HG03354 (cell line): ENCODE measurements around the gene DGKE.

Source experiments
- ATAC-seq: cut with Tn5 transposase; IDR thresholded peaks from one replicate; pipeline ENCODE4 v1.9.1; 2021; ENCODE audit warnings: mild to moderate bottlenecking; ENCODE audit not compliant: unreplicated experiment, poor library complexity, severe bottlenecking

Gene DGKE

DNA sequence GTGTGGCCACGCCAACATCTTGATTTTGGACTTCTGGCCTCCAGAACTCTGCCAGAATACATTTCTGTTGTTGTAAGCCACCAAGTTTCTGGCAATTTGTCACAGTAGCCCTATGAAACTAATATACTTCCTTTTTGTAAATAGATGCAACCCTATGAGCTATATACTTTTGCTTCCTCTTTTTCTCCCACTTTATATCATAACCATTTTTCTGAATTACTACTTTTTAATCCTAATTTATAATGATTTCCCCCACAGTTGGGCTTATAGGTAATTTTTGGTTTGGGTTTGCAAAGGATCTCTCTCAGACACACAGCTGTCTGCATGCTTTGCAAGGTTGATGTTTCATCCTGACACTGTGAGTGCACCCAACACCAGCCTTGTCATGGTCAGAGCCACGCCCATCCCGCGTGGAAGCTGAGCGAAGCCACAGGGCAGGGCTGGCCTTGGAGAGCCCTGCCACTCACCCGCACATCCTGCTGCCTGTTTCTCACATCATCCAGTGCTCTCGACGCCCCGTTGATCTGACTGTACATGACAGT lies 74.1 kb downstream of the DGKE start:
- ATAC-seq = peak; percentile 93

GRCh38 chr17:56909742-56910508 lies 76.0 kb downstream of the DGKE start:
- no peak for ATAC-seq

DNA sequence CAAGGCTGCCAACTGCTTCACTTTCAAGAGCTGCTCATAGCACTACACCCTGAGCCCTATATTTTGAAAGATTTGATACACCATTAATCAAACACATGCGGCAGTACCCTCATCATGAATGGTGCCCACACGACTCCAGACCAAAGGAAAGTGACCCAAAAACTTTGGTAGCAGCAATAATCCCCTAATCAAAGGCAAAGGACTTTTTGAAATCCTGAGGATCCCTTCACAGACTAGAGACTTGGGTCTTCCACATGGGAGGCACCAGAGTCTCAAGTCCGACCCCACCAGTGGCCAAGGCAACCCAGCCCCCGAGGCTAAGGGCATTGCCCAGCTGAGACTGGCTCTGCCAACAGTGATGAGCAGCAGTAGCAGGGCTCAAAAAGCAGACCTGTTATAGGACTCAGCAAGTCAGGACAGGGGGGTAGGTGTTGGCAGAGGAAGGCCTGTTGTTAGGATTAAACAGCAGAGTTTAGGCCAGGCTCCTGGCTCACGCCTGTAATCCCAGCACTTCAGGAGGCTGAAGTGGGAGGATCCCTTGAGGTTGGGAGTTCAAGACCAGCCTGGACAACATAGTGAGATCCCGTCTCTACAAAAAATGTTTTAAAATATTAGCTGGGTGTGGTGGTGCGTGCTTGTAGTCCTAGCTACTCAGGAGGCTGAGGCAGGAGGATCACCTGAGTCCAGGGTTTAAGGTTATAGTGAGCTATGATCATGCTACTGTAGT lies 76.7 kb downstream of the DGKE start:
- no peak for ATAC-seq

- ATAC-seq = no peak
Measured at GRCh38 chr17:56912105-56912999, 78.4 kb downstream of the DGKE start.

DNA sequence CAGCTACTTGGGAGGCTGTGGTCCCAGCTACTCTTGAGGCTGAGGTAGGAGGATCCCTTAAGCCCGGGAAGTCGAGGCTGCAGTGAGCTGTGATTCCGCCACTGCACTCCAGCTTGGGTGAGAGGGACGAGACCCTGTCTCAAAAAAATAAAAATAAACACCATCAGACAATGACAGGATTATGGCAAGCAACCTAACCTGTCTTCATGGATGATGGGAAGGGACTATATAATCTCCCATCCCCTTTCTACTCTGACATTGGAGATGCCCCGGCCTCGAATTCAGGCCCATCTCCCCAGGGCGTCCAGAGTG lies 79.0 kb downstream of the DGKE start:
- no peak for ATAC-seq

DNA sequence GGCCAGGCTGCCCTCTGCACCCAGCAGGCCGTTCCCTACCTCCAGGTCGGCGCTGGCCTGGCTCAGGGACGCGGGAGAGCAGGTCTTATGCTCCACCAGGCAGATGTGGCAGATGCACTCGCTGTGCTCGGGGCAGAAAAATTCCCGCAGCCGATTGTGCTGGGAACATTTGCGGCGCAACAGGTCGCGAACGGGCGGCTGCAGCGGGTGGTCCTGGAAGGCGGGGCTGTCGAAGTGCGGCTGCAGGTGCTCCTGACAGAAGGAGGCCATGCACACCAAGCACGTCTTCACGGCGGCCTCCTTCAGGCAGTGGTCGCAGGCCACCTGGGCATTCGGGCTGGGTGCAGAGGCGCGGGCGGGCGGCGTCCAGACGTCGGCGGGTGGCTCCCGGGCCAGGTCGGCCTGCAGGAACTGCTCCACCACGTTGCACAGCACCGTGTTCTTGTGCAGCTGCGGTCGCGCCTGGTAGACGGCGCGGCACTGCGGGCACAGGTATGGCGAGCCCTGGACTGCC lies 79.5 kb downstream of the DGKE start:
- ATAC-seq = peak; percentile 51

DNA sequence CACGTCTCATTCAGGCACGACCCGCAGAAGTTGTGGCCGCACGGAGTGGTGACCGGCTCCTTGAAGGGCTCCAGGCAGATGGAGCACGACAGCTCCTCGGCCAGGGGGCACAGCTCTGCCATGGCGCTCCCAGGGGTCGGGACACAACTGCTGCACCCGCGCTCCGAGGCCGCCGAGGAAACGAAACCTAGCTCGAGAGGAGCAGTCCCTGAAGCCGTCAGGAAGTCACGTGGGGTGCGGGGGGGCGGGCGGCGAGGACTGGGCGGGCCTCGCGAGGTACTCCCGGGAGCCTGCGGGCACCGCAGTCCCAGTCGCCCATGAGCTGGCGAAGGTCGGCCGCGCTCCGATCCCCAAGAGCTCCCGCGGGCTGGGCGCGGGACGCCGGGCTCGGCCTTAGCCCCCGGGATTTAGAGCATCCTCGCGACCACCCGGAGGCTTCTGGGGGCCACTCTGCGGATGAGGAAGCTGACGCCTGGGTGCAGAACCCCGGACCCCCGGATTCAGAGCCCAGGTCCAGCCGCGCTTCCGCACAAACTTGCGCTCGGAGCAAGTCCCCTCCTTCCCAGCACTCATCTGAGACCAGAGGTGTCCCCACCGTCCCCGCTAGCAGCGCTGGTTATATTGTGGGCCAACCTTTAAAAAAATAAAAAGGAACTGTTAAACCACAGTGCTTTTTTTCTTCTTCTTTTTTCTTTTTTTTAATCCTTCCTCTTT lies 80.1 kb downstream of the DGKE start, which contains the start of gene TRIM25:
TRIM25 (minus strand) TSS at position 183 of the 714 bp plus-strand sequence; CDS start at position 122, 61 bp downstream.
- ATAC-seq = peak; percentile 85

GRCh38 chr17:56914581-56915273 lies 80.8 kb downstream of the DGKE start:
- no peak for ATAC-seq

DNA sequence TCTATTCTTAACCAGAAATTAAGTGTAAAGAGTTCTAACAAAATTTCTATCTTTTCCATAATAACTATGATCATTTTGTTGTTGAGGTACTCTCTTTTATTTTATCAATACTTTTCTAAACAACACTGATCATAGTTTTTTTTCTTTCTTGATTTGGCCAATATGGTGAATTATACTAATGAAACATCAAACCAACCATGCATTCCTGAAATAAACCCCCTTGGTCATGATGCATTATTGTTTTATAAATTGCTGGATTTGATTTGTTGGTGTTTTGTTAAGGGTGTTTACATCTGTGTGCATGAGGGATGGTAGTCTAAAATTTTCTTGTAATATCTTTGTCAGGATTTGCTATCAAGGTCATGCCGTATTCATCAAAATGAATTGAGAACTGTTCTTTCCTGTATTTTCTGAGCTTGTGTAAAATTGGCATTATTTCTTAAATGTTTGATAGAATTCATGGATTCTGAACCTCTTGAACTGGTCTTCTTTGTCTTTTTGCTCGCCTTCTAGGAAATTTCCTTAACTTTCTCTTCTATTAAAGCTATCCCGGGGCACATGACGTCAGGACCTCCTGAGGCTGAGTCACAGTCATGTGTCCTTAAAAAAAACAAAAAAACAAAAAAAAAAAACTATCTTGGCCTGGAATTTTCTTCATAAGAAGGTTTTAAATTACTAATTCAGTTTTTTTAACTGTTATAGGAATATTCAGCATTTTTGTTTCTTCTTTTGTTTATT lies 83.8 kb downstream of the DGKE start:
- ATAC-seq = no peak

GRCh38 chr17:56918916-56919315 lies 85.0 kb downstream of the DGKE start:
- ATAC-seq = no peak
